DOHH2 (cell line): ENCODE measurements around the gene EIF1AD.

Experiments used
- H3F3A ChIP-seq: fragments of 200-600 bp; sonication (generic), shearing (Covaris generic); 2 replicates; pipeline ENCODE4 v1.6.0; 2016; ENCODE audit warnings: antibody characterized with exemption, mild to moderate bottlenecking; ENCODE audit not compliant: control insufficient read depth, insufficient read depth
- H3K27ac ChIP-seq: fragments of 200-600 bp; sonication (generic); 2 replicates; pipeline ENCODE4 v1.5.1; 2014; ENCODE audit warnings: low read depth, mild to moderate bottlenecking, low read length, moderate library complexity
- H3K27me3 ChIP-seq: fragments of 200-600 bp; sonication (generic); 2 replicates; pipeline ENCODE4 v1.6.1; 2014; ENCODE audit warnings: mild to moderate bottlenecking, low read length, mixed read lengths; ENCODE audit not compliant: control insufficient read depth
- H3K36me3 ChIP-seq: fragments of 200-600 bp; sonication (generic); 2 replicates; pipeline ENCODE4 v1.6.1; 2014; ENCODE audit warnings: mild to moderate bottlenecking, low read length, moderate library complexity, mixed read lengths; ENCODE audit not compliant: control insufficient read depth
- H3K4me1 ChIP-seq: fragments of 200-600 bp; sonication (generic); 2 replicates; pipeline ENCODE4 v1.6.1; 2014; ENCODE audit warnings: mild to moderate bottlenecking, low read length, mixed read lengths; ENCODE audit not compliant: control insufficient read depth
- H3K4me2 ChIP-seq: fragments of 200-600 bp; sonication (generic); 2 replicates; pipeline ENCODE4 v1.6.0; 2014; ENCODE audit warnings: mild to moderate bottlenecking, low read length, moderate library complexity
- H3K4me3 ChIP-seq: fragments of 200-600 bp; sonication (generic); 2 replicates; pipeline ENCODE4 v1.5.1; 2014; ENCODE audit warnings: mild to moderate bottlenecking, low read length, mixed read lengths
- H3K79me2 ChIP-seq: fragments of 200-600 bp; sonication (generic); 2 replicates; pipeline ENCODE4 v1.6.1; 2014; ENCODE audit warnings: mild to moderate bottlenecking, low read length, mixed read lengths; ENCODE audit not compliant: control insufficient read depth
- H3K9me2 ChIP-seq: fragments of 200-600 bp; sonication (generic); replicated peaks from 2 replicates; pipeline ENCODE4 v1.6.1; 2014; ENCODE audit warnings: mild to moderate bottlenecking, low read length, mixed read lengths; ENCODE audit not compliant: control insufficient read depth
- H3K9me3 ChIP-seq: fragments of 200-600 bp; sonication (generic); 2 replicates; pipeline ENCODE4 v1.6.1; 2014; ENCODE audit warnings: antibody characterized with exemption, low read length, mixed read lengths; ENCODE audit not compliant: control insufficient read depth, insufficient read depth
- H4K20me1 ChIP-seq: fragments of 200-600 bp; sonication (generic); 2 replicates; pipeline ENCODE4 v1.6.0; 2014; ENCODE audit warnings: low read depth, mild to moderate bottlenecking, antibody characterized with exemption, low read length, moderate library complexity; ENCODE audit not compliant: control insufficient read depth, insufficient read depth
- EZH2phosphoT487 ChIP-seq: fragments of 200-600 bp; sonication (generic); IDR thresholded peaks from 2 replicates; pipeline ENCODE4 v1.6.1; 2017; ENCODE audit warnings: borderline replicate concordance, mild to moderate bottlenecking, antibody characterized with exemption, low read length, moderate library complexity, mixed read lengths
- TF ChIP-seq, protein P1 (sequence below): fragments of 200-600 bp; sonication (generic); IDR thresholded peaks from one replicate; pipeline ENCODE4 v1.5.1; 2014; ENCODE audit warnings: antibody characterized with exemption, mild to moderate bottlenecking, low read depth, low read length; ENCODE audit not compliant: poor library complexity, severe bottlenecking

Gene EIF1AD

DNA sequence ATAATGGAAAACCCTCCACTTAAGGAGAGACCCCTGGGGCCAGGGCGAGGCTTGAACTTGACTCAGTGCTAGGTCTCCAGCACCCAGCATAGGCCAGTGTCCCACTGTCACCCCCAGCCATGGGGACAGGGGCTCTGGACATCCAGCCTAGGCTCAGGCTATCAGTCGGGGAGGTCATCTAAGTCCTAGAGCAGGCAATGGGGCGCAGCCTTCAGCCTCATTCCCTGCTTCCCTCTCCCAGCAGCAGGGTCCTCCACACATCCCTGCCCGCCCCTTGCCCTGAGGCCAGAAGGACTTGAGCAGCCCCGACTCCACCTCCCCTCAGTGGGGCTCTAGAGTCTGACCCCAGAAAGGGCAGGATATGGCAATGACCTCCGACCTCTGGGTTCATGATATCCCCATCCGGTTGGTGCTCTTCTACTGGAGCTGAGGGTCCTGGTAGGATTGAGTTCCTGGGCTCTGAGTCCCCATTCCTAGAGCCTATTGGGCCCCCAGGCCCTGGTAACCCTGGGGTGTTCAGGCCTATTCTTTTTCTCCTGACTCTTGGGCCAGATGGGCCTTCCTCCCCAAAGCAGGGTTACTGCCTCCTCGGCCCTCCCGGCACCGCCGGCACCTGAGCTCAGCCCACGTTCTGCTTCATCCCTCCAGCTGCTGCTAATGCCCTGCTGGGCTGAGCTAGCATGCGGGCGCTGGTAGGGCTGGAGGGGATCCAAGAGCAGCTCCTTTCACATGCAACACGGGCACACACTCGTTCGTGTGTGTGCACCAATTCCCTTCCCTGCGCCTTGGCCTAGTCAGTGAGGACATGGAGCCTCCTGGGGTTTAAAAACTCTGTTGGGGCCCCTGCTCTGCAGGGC is 14.2 kb upstream of the EIF1AD start:
- H3K79me2 ChIP-seq = no peaks in the 10 kb centered on the region
- H3K9me3 ChIP-seq = no peaks in the 10 kb centered on the region
- no peaks in the 10 kb centered on the region for H3K4me1 ChIP-seq
- H3K9me2 ChIP-seq = no peaks in the 10 kb centered on the region
- H3K27ac ChIP-seq = no peak overlapping the region
- H3K4me2 ChIP-seq = no peak overlapping the region
- H4K20me1 ChIP-seq = no peaks in the 10 kb centered on the region
- no peaks in the 10 kb centered on the region for H3F3A ChIP-seq
- H3K36me3 ChIP-seq = no peaks in the 10 kb centered on the region
- H3K4me3 ChIP-seq = no peak overlapping the region
- TF ChIP-seq, protein P1, sequence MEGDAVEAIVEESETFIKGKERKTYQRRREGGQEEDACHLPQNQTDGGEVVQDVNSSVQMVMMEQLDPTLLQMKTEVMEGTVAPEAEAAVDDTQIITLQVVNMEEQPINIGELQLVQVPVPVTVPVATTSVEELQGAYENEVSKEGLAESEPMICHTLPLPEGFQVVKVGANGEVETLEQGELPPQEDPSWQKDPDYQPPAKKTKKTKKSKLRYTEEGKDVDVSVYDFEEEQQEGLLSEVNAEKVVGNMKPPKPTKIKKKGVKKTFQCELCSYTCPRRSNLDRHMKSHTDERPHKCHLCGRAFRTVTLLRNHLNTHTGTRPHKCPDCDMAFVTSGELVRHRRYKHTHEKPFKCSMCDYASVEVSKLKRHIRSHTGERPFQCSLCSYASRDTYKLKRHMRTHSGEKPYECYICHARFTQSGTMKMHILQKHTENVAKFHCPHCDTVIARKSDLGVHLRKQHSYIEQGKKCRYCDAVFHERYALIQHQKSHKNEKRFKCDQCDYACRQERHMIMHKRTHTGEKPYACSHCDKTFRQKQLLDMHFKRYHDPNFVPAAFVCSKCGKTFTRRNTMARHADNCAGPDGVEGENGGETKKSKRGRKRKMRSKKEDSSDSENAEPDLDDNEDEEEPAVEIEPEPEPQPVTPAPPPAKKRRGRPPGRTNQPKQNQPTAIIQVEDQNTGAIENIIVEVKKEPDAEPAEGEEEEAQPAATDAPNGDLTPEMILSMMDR = no peak
- no peak for TF ChIP-seq EZH2phosphoT487
- H3K27me3 ChIP-seq = 0 out of 2 replicates have a peak, but pooled peaks cover 5% of the 10 kb centered on the region

DNA sequence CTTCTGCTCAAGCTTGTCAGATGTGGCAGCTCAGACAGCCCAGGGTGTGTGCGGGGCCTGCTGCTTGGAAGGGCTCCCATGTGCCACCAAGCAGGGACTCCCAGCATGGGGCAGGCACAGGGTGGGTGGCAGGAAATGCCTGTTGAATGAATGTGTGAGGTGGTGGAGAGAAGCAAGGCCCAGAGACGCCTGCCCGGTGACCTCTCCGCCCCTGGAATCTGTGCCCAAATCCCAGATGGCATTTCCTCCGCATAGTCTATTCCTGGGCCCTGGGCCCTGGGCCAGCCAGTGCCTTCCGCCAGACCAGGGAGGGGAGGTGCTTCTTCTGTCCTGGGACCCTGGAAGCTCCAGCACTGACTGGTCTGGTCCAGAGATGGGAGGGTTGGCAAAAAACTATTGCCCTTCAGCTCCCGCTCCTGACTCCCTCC is 13.5 kb upstream of the EIF1AD start:
- Histone ChIP-seq H3K9me3 (no peaks in the 10 kb centered on the region), H3K27me3 (0 out of 2 replicates have a peak, but pooled peaks cover 5% of the 10 kb centered on the region), H3K4me1 (no peaks in the 10 kb centered on the region), H3K27ac (no peak overlapping the region), H3K9me2 (no peaks in the 10 kb centered on the region), H3K4me2 (no peak overlapping the region), H3K79me2 (no peaks in the 10 kb centered on the region), H3K4me3 (no peak overlapping the region), H4K20me1 (no peaks in the 10 kb centered on the region), H3F3A (no peaks in the 10 kb centered on the region), H3K36me3 (no peaks in the 10 kb centered on the region)
- no peak for TF ChIP-seq EZH2phosphoT487
- TF ChIP-seq, protein P1 = no peak

DNA sequence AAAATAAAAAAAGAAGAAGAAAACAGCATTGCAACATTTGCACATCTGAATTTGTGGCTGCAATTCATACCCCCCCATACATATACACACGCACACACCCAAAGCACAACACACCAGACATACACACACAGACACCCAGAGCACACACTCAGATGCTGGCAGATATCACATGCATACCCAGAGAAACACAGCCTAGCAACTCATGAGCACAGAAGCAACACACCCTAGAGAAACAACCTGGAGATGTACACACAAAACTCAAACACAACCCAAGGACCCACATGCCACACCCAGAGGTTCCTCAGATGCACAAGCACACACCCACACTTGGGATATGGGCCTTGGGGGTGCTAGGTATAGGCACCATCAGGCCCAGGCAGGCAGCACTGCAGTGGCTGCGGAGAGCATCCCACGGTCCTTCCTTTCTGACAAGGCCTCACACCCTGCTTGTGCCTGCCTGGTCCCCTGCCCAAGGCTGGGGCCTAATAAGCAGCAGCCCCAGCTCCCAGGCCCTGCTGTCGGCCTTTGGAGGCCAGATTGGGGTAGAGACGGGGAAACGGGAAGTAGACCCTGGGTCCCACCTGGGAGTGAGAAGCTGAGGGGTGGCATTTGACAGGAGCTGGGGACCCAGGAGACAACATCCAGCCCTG is 13.0 kb upstream of the EIF1AD start:
- Histone ChIP-seq H3K4me1 (no peaks in the 10 kb centered on the region), H3K27ac (no peak overlapping the region), H3K36me3 (no peaks in the 10 kb centered on the region), H3K79me2 (no peaks in the 10 kb centered on the region), H3K4me2 (no peak overlapping the region), H3K27me3 (0 out of 2 replicates have a peak, but pooled peaks cover 5% of the 10 kb centered on the region), H3K9me3 (no peaks in the 10 kb centered on the region), H3F3A (no peaks in the 10 kb centered on the region), H3K4me3 (no peak overlapping the region), H3K9me2 (no peaks in the 10 kb centered on the region), H4K20me1 (no peaks in the 10 kb centered on the region)
- no peak for TF ChIP-seq EZH2phosphoT487
- TF ChIP-seq, protein P1 = no peak
